Measurements from ENCODE around the gene CPNE9. TPM values are rescaled to one million over a fixed set of nuclear protein-coding genes. Genes with fewer than 3 reads are reported as not detected.
A peak's percentile ranks its signal among the peaks of the same experiment; 100 is the strongest.

The CPNE9 gene
- total RNA-seq, 1 donor from 2014 or later: 0.69 TPM

GRCh38 chr3:9703240-9703639 is 393 bp upstream of the CPNE9 start:
- no peaks in the 10 kb centered on the region for H3K9me3 Mint-ChIP-seq (ENCODE audit: low read depth)
- peaks cover 2% of the 10 kb centered on the region for H3K36me3 Mint-ChIP-seq (ENCODE audit: insufficient read depth)
- peak overlapping the region; percentile 37 for H3K4me3 Mint-ChIP-seq (ENCODE audit: low read depth)
- TF ChIP-seq, protein P1, sequence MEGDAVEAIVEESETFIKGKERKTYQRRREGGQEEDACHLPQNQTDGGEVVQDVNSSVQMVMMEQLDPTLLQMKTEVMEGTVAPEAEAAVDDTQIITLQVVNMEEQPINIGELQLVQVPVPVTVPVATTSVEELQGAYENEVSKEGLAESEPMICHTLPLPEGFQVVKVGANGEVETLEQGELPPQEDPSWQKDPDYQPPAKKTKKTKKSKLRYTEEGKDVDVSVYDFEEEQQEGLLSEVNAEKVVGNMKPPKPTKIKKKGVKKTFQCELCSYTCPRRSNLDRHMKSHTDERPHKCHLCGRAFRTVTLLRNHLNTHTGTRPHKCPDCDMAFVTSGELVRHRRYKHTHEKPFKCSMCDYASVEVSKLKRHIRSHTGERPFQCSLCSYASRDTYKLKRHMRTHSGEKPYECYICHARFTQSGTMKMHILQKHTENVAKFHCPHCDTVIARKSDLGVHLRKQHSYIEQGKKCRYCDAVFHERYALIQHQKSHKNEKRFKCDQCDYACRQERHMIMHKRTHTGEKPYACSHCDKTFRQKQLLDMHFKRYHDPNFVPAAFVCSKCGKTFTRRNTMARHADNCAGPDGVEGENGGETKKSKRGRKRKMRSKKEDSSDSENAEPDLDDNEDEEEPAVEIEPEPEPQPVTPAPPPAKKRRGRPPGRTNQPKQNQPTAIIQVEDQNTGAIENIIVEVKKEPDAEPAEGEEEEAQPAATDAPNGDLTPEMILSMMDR (IDR thresholded peaks at IDR 0.05; ENCODE audit: unreplicated experiment): no peak
- no peak for DNase-seq (ENCODE audit: low spot score, unreplicated experiment)
- peaks cover 47% of the 10 kb centered on the region for H3K27me3 Mint-ChIP-seq
- H3K4me1 Mint-ChIP-seq (ENCODE audit: low read depth): no peaks in the 10 kb centered on the region
- no peak overlapping the region for H3K27ac Mint-ChIP-seq

GRCh38 chr3:9704347-9705322 is 1.0 kb downstream of the CPNE9 start:
- Mint-ChIP-seq H3K4me1 (ENCODE audit: low read depth) (no peaks in the 10 kb centered on the region), H3K36me3 (ENCODE audit: insufficient read depth) (peaks cover 2% of the 10 kb centered on the region), H3K4me3 (ENCODE audit: low read depth) (peak overlapping the region; percentile 60), H3K27ac (no peak overlapping the region), H3K27me3 (peaks cover 49% of the 10 kb centered on the region), H3K9me3 (ENCODE audit: low read depth) (no peaks in the 10 kb centered on the region)
- TF ChIP-seq, protein P1 (IDR thresholded peaks at IDR 0.05; ENCODE audit: unreplicated experiment): no peak
- DNase-seq (ENCODE audit: low spot score, unreplicated experiment): peak; percentile 50

- no peaks in the 10 kb centered on the region for H3K4me1 Mint-ChIP-seq (ENCODE audit: low read depth)
- no peak for DNase-seq (ENCODE audit: low spot score, unreplicated experiment)
- H3K36me3 Mint-ChIP-seq (ENCODE audit: insufficient read depth): no peaks in the 10 kb centered on the region
- no peak overlapping the region for H3K4me3 Mint-ChIP-seq (ENCODE audit: low read depth)
- TF ChIP-seq, protein P1 (IDR thresholded peaks at IDR 0.05; ENCODE audit: unreplicated experiment): no peak
- H3K27me3 Mint-ChIP-seq: peaks cover 55% of the 10 kb centered on the region
- no peak overlapping the region for H3K27ac Mint-ChIP-seq
- H3K9me3 Mint-ChIP-seq (ENCODE audit: low read depth): no peaks in the 10 kb centered on the region
Measured at GRCh38 chr3:9710174-9710739, 6.6 kb downstream of the CPNE9 start.

DNA sequence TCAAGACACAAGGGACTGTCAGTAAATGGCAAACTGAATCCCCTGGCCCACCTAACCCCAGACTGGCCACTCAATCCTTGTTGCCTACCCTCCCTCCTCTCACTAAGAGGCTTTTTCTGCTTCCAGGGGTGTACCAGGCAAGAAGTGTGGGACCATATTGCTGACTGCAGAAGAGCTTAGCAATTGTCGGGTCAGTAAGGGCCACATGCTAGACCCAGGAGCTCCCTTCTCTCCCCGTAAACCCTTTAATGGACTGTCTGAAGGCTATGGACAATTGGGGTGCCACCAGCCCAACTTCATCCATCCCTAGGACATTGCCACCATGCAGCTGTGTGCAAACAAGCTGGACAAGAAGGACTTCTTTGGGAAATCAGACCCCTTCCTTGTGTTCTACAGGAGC is 8.8 kb downstream of the CPNE9 start:
- no peak overlapping the region for H3K4me3 Mint-ChIP-seq (ENCODE audit: low read depth)
- TF ChIP-seq, protein P1 (IDR thresholded peaks at IDR 0.05; ENCODE audit: unreplicated experiment): no peak
- no peaks in the 10 kb centered on the region for H3K4me1 Mint-ChIP-seq (ENCODE audit: low read depth)
- H3K27me3 Mint-ChIP-seq: peaks cover 44% of the 10 kb centered on the region
- H3K9me3 Mint-ChIP-seq (ENCODE audit: low read depth): no peaks in the 10 kb centered on the region
- no peak for DNase-seq (ENCODE audit: low spot score, unreplicated experiment)
- no peak overlapping the region for H3K27ac Mint-ChIP-seq
- no peaks in the 10 kb centered on the region for H3K36me3 Mint-ChIP-seq (ENCODE audit: insufficient read depth)

DNA sequence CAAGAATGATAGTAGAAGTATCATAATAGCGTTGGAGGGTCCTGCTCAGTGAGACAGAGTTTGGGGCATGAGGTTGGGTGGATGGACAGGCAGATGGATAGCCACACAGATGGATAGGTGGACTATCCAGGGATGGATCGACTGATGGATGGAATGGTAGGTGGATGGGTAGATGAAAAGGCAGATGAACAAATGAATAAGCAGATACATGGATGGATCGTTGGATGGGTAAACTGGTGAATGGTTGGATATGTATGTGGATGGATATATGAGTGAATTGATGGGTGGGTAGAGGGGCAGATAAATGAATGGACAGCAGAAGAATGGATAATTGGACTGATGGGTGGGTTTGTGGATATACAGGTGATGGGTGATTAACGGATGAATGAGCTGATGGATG is 9.5 kb downstream of the CPNE9 start:
- Mint-ChIP-seq H3K27ac (no peak overlapping the region), H3K4me3 (ENCODE audit: low read depth) (no peak overlapping the region), H3K27me3 (peaks cover 44% of the 10 kb centered on the region), H3K9me3 (ENCODE audit: low read depth) (no peaks in the 10 kb centered on the region), H3K36me3 (ENCODE audit: insufficient read depth) (no peaks in the 10 kb centered on the region), H3K4me1 (ENCODE audit: low read depth) (no peaks in the 10 kb centered on the region)
- TF ChIP-seq, protein P1 (IDR thresholded peaks at IDR 0.05; ENCODE audit: unreplicated experiment): no peak
- no peak for DNase-seq (ENCODE audit: low spot score, unreplicated experiment)

Data from progenitor cell of endocrine pancreas (in vitro differentiated cells).